HG03045 (cell line): ENCODE results near the gene PRKCE.

ENCODE experiments used
- ATAC-seq: cut with Tn5 transposase; IDR thresholded peaks from one replicate; pipeline ENCODE4 v1.9.1; 2021; ENCODE audit warnings: mild to moderate bottlenecking, moderate library complexity; ENCODE audit not compliant: unreplicated experiment

The PRKCE gene

GRCh38 chr2:45664635-45665261 lies 13.3 kb downstream of the PRKCE start:
- no peak for ATAC-seq

GRCh38 chr2:45668509-45668908 lies 17.0 kb downstream of the PRKCE start:
- no peak for ATAC-seq

- ATAC-seq: no peak
These were observed 17.6 kb downstream of the PRKCE start for GRCh38 chr2:45669032-45669486.

GRCh38 chr2:45670646-45671045 lies 19.2 kb downstream of the PRKCE start:
- ATAC-seq: no peak

- ATAC-seq: no peak
These were observed 20.7 kb downstream of the PRKCE start for GRCh38 chr2:45672138-45672537.

GRCh38 chr2:45674035-45674816 lies 22.8 kb downstream of the PRKCE start:
- no peak for ATAC-seq

GRCh38 chr2:45675263-45675812 lies 23.9 kb downstream of the PRKCE start:
- ATAC-seq: no peak

GRCh38 chr2:45676088-45676487 lies 24.6 kb downstream of the PRKCE start:
- no peak for ATAC-seq

GRCh38 chr2:45678791-45679348 lies 27.4 kb downstream of the PRKCE start:
- ATAC-seq: no peak

GRCh38 chr2:45680351-45680967 lies 29.0 kb downstream of the PRKCE start:
- ATAC-seq: no peak

- no peak for ATAC-seq
These were observed 30.2 kb downstream of the PRKCE start for GRCh38 chr2:45681675-45682074.

- ATAC-seq: no peak
These were observed 31.8 kb downstream of the PRKCE start for GRCh38 chr2:45683292-45683691.

GRCh38 chr2:45684756-45685155 lies 33.3 kb downstream of the PRKCE start:
- no peak for ATAC-seq

GRCh38 chr2:45685260-45685659 lies 33.8 kb downstream of the PRKCE start:
- ATAC-seq: no peak

- ATAC-seq: no peak
These were observed 36.5 kb downstream of the PRKCE start for GRCh38 chr2:45687964-45688363.

- no peak for ATAC-seq
These were observed 37.2 kb downstream of the PRKCE start for GRCh38 chr2:45688479-45689298.

- ATAC-seq: no peak
These were observed 38.8 kb downstream of the PRKCE start for GRCh38 chr2:45690231-45690630.

GRCh38 chr2:45691171-45691999 lies 39.9 kb downstream of the PRKCE start:
- peak; percentile 59 for ATAC-seq

GRCh38 chr2:45692566-45692965 lies 41.1 kb downstream of the PRKCE start:
- no peak for ATAC-seq
